Osteoblast (primary cell): Measurements from ENCODE around the gene CDKN1C. TPM values are rescaled to one million over a fixed set of nuclear protein-coding genes. Genes with fewer than 3 reads are reported as not detected.

Source experiments
- DNase-seq: peaks from one replicate; pipeline ENCODE4 v3.0.0; 2011; ENCODE audit warnings: low spot score, mixed read lengths; ENCODE audit not compliant: insufficient read length; ENCODE audit errors: missing footprints
- H2AFZ ChIP-seq: 2 replicates; pipeline ENCODE4 v1.6.0; 2011; ENCODE audit warnings: mild to moderate bottlenecking, low read length
- H3K27ac ChIP-seq: 2 replicates; pipeline ENCODE4 v1.5.1; 2011; ENCODE audit warnings: mild to moderate bottlenecking, low read depth, low read length, moderate library complexity
- H3K27me3 ChIP-seq: 2 replicates; pipeline ENCODE4 v1.6.0; 2012; ENCODE audit warnings: mild to moderate bottlenecking, control low read depth, inconsistent platforms, low read length, moderate library complexity; ENCODE audit not compliant: insufficient read depth
- H3K36me3 ChIP-seq: 2 replicates; pipeline ENCODE4 v1.5.1; 2011; ENCODE audit warnings: mild to moderate bottlenecking, low read length, control low read depth, moderate library complexity; ENCODE audit not compliant: insufficient read depth
- H3K4me1 ChIP-seq: 2 replicates; pipeline ENCODE4 v1.5.1; 2011; ENCODE audit warnings: mild to moderate bottlenecking, low read length, control low read depth, moderate library complexity; ENCODE audit not compliant: insufficient read depth
- H3K4me2 ChIP-seq: 2 replicates; pipeline ENCODE4 v1.6.0; 2011; ENCODE audit warnings: mild to moderate bottlenecking, low read length; ENCODE audit not compliant: insufficient read depth
- H3K4me3 ChIP-seq: fragments of 200-600 bp; sonication (generic); 3 replicates; pipeline ENCODE4 v1.5.1; 2012; ENCODE audit warnings: mild to moderate bottlenecking, low read length, inconsistent platforms; ENCODE audit not compliant: insufficient read depth
- H3K79me2 ChIP-seq: 2 replicates; pipeline ENCODE4 v1.6.0; 2012; ENCODE audit warnings: mild to moderate bottlenecking, low read length, control low read depth, inconsistent platforms; ENCODE audit not compliant: insufficient read depth
- H3K9me3 ChIP-seq: 2 replicates; pipeline ENCODE4 v1.5.1; 2011; ENCODE audit warnings: low read depth, low read length, control low read depth
- H4K20me1 ChIP-seq: 2 replicates; pipeline ENCODE4 v1.6.0; 2012; ENCODE audit warnings: mild to moderate bottlenecking, low read length, control low read depth; ENCODE audit not compliant: insufficient read depth
- CTCF ChIP-seq: IDR thresholded peaks from 2 replicates; pipeline ENCODE4 v1.5.1; 2011; ENCODE audit warnings: mild to moderate bottlenecking, low read depth, low read length, moderate library complexity; ENCODE audit errors: extremely low read depth
- total RNA-seq: library from RNA; depleted of rRNA; stranded (reverse); fragments of >200 nt; gene quantifications from 2 replicates; pipeline ENCODE4 v1.2.3, GENCODE V29; 2012

The CDKN1C gene
- total RNA-seq, 1 donor, result 10.9 TPM

- Histone ChIP-seq H4K20me1 (peaks cover 5% of the 10 kb centered on the region), H3K79me2 (no peaks in the 10 kb centered on the region), H3K4me2 (no peak overlapping the region), H3K4me1 (peaks cover 17% of the 10 kb centered on the region), H3K27ac (no peak overlapping the region), H2AFZ (no peak overlapping the region), H3K27me3 (no peaks in the 10 kb centered on the region), H3K36me3 (no peaks in the 10 kb centered on the region), H3K4me3 (no peak overlapping the region), H3K9me3 (no peaks in the 10 kb centered on the region)
- DNase-seq, result no peak
- TF ChIP-seq CTCF, result no peak
These were observed 30.7 kb upstream of the CDKN1C start for GRCh38 chr11:2916114-2916891.

- H3K27ac ChIP-seq, result no peak overlapping the region
- H2AFZ ChIP-seq, result no peak overlapping the region
- no peak overlapping the region for H3K4me3 ChIP-seq
- no peaks in the 10 kb centered on the region for H3K9me3 ChIP-seq
- H3K4me2 ChIP-seq, result no peak overlapping the region
- H3K27me3 ChIP-seq, result no peaks in the 10 kb centered on the region
- no peak for TF ChIP-seq CTCF
- no peak for DNase-seq
- peaks cover 5% of the 10 kb centered on the region for H4K20me1 ChIP-seq
- H3K79me2 ChIP-seq, result no peaks in the 10 kb centered on the region
- H3K4me1 ChIP-seq, result peaks cover 17% of the 10 kb centered on the region
- H3K36me3 ChIP-seq, result no peaks in the 10 kb centered on the region
These were observed 29.9 kb upstream of the CDKN1C start for GRCh38 chr11:2915473-2915872.

GRCh38 chr11:2914455-2915195, 29.1 kb upstream of the CDKN1C start:
- no peak overlapping the region for H2AFZ ChIP-seq
- DNase-seq, result no peak
- H3K4me2 ChIP-seq, result no peak overlapping the region
- H3K36me3 ChIP-seq, result no peaks in the 10 kb centered on the region
- no peaks in the 10 kb centered on the region for H3K79me2 ChIP-seq
- H3K4me1 ChIP-seq, result peaks cover 17% of the 10 kb centered on the region
- H3K27me3 ChIP-seq, result no peaks in the 10 kb centered on the region
- H3K9me3 ChIP-seq, result no peaks in the 10 kb centered on the region
- no peak overlapping the region for H3K4me3 ChIP-seq
- H4K20me1 ChIP-seq, result peaks cover 5% of the 10 kb centered on the region
- H3K27ac ChIP-seq, result no peak overlapping the region
- no peak for TF ChIP-seq CTCF

GRCh38 chr11:2913776-2914175, 28.2 kb upstream of the CDKN1C start:
- no peak overlapping the region for H3K4me3 ChIP-seq
- H4K20me1 ChIP-seq, result peaks cover 5% of the 10 kb centered on the region
- H3K4me2 ChIP-seq, result no peak overlapping the region
- no peak overlapping the region for H3K27ac ChIP-seq
- no peak overlapping the region for H2AFZ ChIP-seq
- TF ChIP-seq CTCF, result no peak
- no peaks in the 10 kb centered on the region for H3K36me3 ChIP-seq
- no peaks in the 10 kb centered on the region for H3K27me3 ChIP-seq
- no peaks in the 10 kb centered on the region for H3K79me2 ChIP-seq
- peaks cover 17% of the 10 kb centered on the region for H3K4me1 ChIP-seq
- no peaks in the 10 kb centered on the region for H3K9me3 ChIP-seq
- no peak for DNase-seq
